GM18505 (cell line): ENCODE measurements around the gene BCAS1.

ENCODE experiments used
- ATAC-seq: cut with Tn5 transposase; IDR thresholded peaks from one replicate; pipeline ENCODE4 v1.9.1; 2021; ENCODE audit not compliant: unreplicated experiment
- POLR2A ChIP-seq: IDR thresholded peaks from 4 replicates; pipeline ENCODE4 v1.6.1; 2011; ENCODE audit warnings: borderline replicate concordance; ENCODE audit not compliant: insufficient read depth, insufficient read length; ENCODE audit errors: extremely low read depth

The BCAS1 gene

GRCh38 chr20:53947501-53948195 lies 122.7 kb downstream of the BCAS1 start:
- ATAC-seq: no peak
- TF ChIP-seq POLR2A: no peak

GRCh38 chr20:53946106-53946505 lies 124.3 kb downstream of the BCAS1 start:
- no peak for TF ChIP-seq POLR2A
- ATAC-seq: no peak

- no peak for TF ChIP-seq POLR2A
- ATAC-seq: no peak
These were observed 124.9 kb downstream of the BCAS1 start for GRCh38 chr20:53945478-53945877.

- ATAC-seq: no peak
- no peak for TF ChIP-seq POLR2A
These were observed 125.6 kb downstream of the BCAS1 start for GRCh38 chr20:53944796-53945195.

GRCh38 chr20:53943522-53944291 lies 126.7 kb downstream of the BCAS1 start:
- no peak for ATAC-seq

GRCh38 chr20:53942973-53943372 lies 127.4 kb downstream of the BCAS1 start:
- no peak for ATAC-seq
- no peak for TF ChIP-seq POLR2A

More at GRCh38 chr20:53943522-53944291, 126.7 kb downstream of the BCAS1 start:
- no peak for TF ChIP-seq POLR2A

- no peak for ATAC-seq
- TF ChIP-seq POLR2A: no peak
These were observed 128.0 kb downstream of the BCAS1 start for GRCh38 chr20:53942472-53942816.

GRCh38 chr20:53941680-53942471 lies 128.5 kb downstream of the BCAS1 start:
- TF ChIP-seq POLR2A: no peak
- no peak for ATAC-seq

- no peak for TF ChIP-seq POLR2A
- ATAC-seq: no peak
These were observed 129.4 kb downstream of the BCAS1 start for GRCh38 chr20:53940907-53941545.

GRCh38 chr20:53940360-53940702 lies 130.1 kb downstream of the BCAS1 start:
- no peak for TF ChIP-seq POLR2A
- ATAC-seq: no peak

GRCh38 chr20:53939572-53940359 lies 130.6 kb downstream of the BCAS1 start:
- no peak for TF ChIP-seq POLR2A
- ATAC-seq: peak; percentile 60

- TF ChIP-seq POLR2A: no peak
- ATAC-seq: no peak
These were observed 131.2 kb downstream of the BCAS1 start for GRCh38 chr20:53939190-53939571.

GRCh38 chr20:53938739-53939138 lies 131.7 kb downstream of the BCAS1 start:
- ATAC-seq: no peak
- TF ChIP-seq POLR2A: no peak

- ATAC-seq: no peak
- no peak for TF ChIP-seq POLR2A
These were observed 132.4 kb downstream of the BCAS1 start for GRCh38 chr20:53937929-53938367.
